ENCODE data around the gene C1orf232. TPM values are rescaled to one million over a fixed set of nuclear protein-coding genes. Genes with fewer than 3 reads are reported as not detected.

The C1orf232 gene
- polyA plus RNA-seq, 3 donors, result not detected

DNA sequence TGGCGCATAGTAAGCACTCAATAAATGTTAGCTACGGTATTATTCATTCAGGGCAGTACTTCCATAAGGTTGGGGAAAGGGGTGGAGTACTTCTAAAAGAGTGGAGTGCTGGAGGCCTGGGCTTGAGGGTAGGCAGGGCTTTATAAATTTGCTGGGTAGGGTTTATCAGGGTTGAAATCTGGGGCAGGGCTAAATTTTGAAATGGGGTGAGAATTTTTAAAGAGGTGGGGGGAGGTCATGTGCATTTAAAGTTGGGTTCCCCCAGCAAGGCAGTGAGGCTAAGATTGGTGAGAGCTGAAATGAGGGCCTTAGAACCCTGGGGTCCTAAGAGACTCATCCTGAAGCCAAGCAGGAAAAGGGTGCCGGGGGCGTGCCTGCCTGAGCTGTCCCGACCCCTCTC is 31.6 kb upstream of the C1orf232 start:
- Mint-ChIP-seq H3K4me1 (peaks cover 13% of the 10 kb centered on the region), H3K4me3 (no peak overlapping the region), H3K27ac (no peak overlapping the region), H3K36me3 (no peaks in the 10 kb centered on the region), H3K27me3 (ENCODE audit: low read depth in 3 of 3) (peaks cover 10 to 21% (median 15%) of the 10 kb centered on the region in 3 donors), H3K9me3 (no peaks in the 10 kb centered on the region)
- Histone ChIP-seq H3K79me2 (ENCODE audit: insufficient read depth, low read length) (no peaks in the 10 kb centered on the region), H3K36me3 (replicated peaks in 1 of 2; ENCODE audit: control insufficient read depth in 1 of 2, insufficient read depth in 2 of 2, low read length in 2 of 2) (no peaks in the 10 kb centered on the region), H3K27me3 (ENCODE audit: control insufficient read depth in 2 of 2, insufficient read depth in 2 of 2, low read length in 2 of 2) (no peaks in the 10 kb centered on the region), H3K4me2 (replicated peaks; ENCODE audit: extremely low read depth, low read length, poor library complexity, severe bottlenecking) (no peak overlapping the region), H3K4me3 (replicated peaks in 1 of 3; ENCODE audit: low read depth in 2 of 3, low read length in 3 of 3) (no peak overlapping the region), H3K9me3 (replicated peaks in 1 of 2; ENCODE audit: control insufficient read depth in 1 of 2, insufficient read depth in 1 of 2, low read length in 2 of 2) (no peaks in the 10 kb centered on the region), H3K27ac (ENCODE audit: low read depth in 1 of 2, low read length in 2 of 2) (no peak overlapping the region), H2AFZ (ENCODE audit: insufficient read depth, low read depth, low read length, poor library complexity, severe bottlenecking) (no peak overlapping the region), H3K9ac (ENCODE audit: insufficient read depth, low read length, poor library complexity, severe bottlenecking) (no peak overlapping the region), H3K4me1 (ENCODE audit: control insufficient read depth in 1 of 2, insufficient read depth in 2 of 2, low read length in 2 of 2) (no peaks in the 10 kb centered on the region), H4K20me1 (ENCODE audit: insufficient read depth, low read length) (no peaks in the 10 kb centered on the region)
- WGBS (ENCODE audit: insufficient coverage), result 96% methylated on average over 3 of the region's 5 CpGs
- intact Hi-C loops (cut with micrococcal nuclease), result no loop called here
- TF ChIP-seq, protein P1, sequence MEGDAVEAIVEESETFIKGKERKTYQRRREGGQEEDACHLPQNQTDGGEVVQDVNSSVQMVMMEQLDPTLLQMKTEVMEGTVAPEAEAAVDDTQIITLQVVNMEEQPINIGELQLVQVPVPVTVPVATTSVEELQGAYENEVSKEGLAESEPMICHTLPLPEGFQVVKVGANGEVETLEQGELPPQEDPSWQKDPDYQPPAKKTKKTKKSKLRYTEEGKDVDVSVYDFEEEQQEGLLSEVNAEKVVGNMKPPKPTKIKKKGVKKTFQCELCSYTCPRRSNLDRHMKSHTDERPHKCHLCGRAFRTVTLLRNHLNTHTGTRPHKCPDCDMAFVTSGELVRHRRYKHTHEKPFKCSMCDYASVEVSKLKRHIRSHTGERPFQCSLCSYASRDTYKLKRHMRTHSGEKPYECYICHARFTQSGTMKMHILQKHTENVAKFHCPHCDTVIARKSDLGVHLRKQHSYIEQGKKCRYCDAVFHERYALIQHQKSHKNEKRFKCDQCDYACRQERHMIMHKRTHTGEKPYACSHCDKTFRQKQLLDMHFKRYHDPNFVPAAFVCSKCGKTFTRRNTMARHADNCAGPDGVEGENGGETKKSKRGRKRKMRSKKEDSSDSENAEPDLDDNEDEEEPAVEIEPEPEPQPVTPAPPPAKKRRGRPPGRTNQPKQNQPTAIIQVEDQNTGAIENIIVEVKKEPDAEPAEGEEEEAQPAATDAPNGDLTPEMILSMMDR (IDR thresholded peaks at IDR 0.05), result no peak
- DNase-seq, result no peak

DNA sequence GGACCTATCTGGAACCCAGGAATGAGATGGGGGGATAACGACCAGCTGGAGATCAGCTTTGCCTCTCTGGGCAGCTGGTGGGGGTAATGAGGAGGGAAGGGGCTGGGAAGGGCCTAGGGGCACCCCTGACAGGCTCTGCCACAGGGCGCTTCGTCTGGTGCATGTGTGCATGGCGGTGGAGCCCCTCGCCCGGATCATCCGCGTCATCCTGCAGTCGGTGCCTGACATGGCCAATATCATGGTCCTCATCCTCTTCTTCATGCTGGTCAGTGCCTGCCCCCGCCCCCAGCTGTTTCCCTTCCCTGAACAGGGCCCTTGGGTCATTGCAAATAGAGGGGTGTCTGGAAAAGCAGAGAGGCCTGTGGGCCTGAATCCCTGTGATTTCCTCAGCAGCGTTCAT is 29.1 kb upstream of the C1orf232 start:
- H3K79me2 ChIP-seq (ENCODE audit: insufficient read depth, low read length), result no peaks in the 10 kb centered on the region
- intact Hi-C loops (cut with micrococcal nuclease), result no loop called here
- H2AFZ ChIP-seq (ENCODE audit: insufficient read depth, low read depth, low read length, poor library complexity, severe bottlenecking), result no peak overlapping the region
- H3K9me3 ChIP-seq (replicated peaks in 1 of 2; ENCODE audit: control insufficient read depth in 1 of 2, insufficient read depth in 1 of 2, low read length in 2 of 2), result no peaks in the 10 kb centered on the region
- no peak overlapping the region for H3K9ac ChIP-seq (ENCODE audit: insufficient read depth, low read length, poor library complexity, severe bottlenecking)
- no peaks in the 10 kb centered on the region for H4K20me1 ChIP-seq (ENCODE audit: insufficient read depth, low read length)
- H3K27ac ChIP-seq (ENCODE audit: low read depth in 1 of 2, low read length in 2 of 2), result no peak overlapping the region
- Mint-ChIP-seq H3K36me3 (no peaks in the 10 kb centered on the region), H3K9me3 (no peaks in the 10 kb centered on the region), H3K4me3 (no peak overlapping the region), H3K27me3 (ENCODE audit: low read depth in 3 of 3) (peaks cover 11 to 15% (median 14%) of the 10 kb centered on the region in 3 donors), H3K27ac (no peak overlapping the region), H3K4me1 (peaks cover 13% of the 10 kb centered on the region)
- H3K27me3 ChIP-seq (ENCODE audit: control insufficient read depth in 2 of 2, insufficient read depth in 2 of 2, low read length in 2 of 2), result no peaks in the 10 kb centered on the region
- H3K4me1 ChIP-seq (ENCODE audit: control insufficient read depth in 1 of 2, insufficient read depth in 2 of 2, low read length in 2 of 2), result no peaks in the 10 kb centered on the region
- WGBS (ENCODE audit: insufficient coverage), result 94% methylated on average over 11 of the region's 11 CpGs
- H3K36me3 ChIP-seq (replicated peaks in 1 of 2; ENCODE audit: control insufficient read depth in 1 of 2, insufficient read depth in 2 of 2, low read length in 2 of 2), result no peaks in the 10 kb centered on the region
- H3K4me2 ChIP-seq (replicated peaks; ENCODE audit: extremely low read depth, low read length, poor library complexity, severe bottlenecking), result no peak overlapping the region
- no peak overlapping the region for H3K4me3 ChIP-seq (replicated peaks in 1 of 3; ENCODE audit: low read depth in 2 of 3, low read length in 3 of 3)
- TF ChIP-seq, protein P1 (IDR thresholded peaks at IDR 0.05), result no peak
- DNase-seq, result no peak
